Left colon (tissue), 2 donors: ENCODE results near the gene PABPC1L. TPM values are rescaled to one million over a fixed set of nuclear protein-coding genes. Genes with fewer than 3 reads are reported as not detected.
"Not testable (repeated sequence)": the region's sequence is repeated elsewhere in the genome, so short reads cannot be mapped to it uniquely, and the experiment has no call there.

Experiments
- ATAC-seq: fragments of 200-7000 bp; cut with Tn5 transposase; one replicate; pipeline ENCODE4 v1.9.1; 2020; ENCODE audit warnings: mild to moderate bottlenecking, moderate library complexity
- DNase-seq, 2 donors: peaks; one replicate each; pipeline ENCODE4 v3.0.0-alpha.2; 2020
- intact Hi-C, 2 donors: fragments of 100-400 bp; cut with DNase I in 1 of 2; cut with micrococcal nuclease in 1 of 2; formaldehyde crosslinking; loops; one replicate each; pipeline versions ENCODE4 v1.11.2 to v1.14.0; 2022; cut with DNase I, micrococcal nuclease
- long read RNA-seq: library from polyadenylated mRNA; unstranded; transcript quantifications from one replicate; pipeline ENCODE4 v2.0.0, GENCODE V29; 2021
- total RNA-seq, 2 donors: library from RNA; stranded (reverse); fragmentation: NEBNext Ultra II Directional; extraction: Animal tissue kit (Norgen Biotek cat#: 25700); gene quantifications; one replicate each; pipeline ENCODE4 v1.2.1, GENCODE V29; 2021
- donor health status: DM: no; HTN: no; CAD: no.
- donor health status: DM: yes; HTN: yes; CAD: no.

PABPC1L gene
- total RNA-seq, result 10 to 100 TPM; 13.2 to 19.8 TPM
- long read RNA-seq, partial matches to known transcripts, result 0 of 2 reads
- long read RNA-seq, other reads (novel, unspliced or antisense), result 1 of 2 reads

DNA sequence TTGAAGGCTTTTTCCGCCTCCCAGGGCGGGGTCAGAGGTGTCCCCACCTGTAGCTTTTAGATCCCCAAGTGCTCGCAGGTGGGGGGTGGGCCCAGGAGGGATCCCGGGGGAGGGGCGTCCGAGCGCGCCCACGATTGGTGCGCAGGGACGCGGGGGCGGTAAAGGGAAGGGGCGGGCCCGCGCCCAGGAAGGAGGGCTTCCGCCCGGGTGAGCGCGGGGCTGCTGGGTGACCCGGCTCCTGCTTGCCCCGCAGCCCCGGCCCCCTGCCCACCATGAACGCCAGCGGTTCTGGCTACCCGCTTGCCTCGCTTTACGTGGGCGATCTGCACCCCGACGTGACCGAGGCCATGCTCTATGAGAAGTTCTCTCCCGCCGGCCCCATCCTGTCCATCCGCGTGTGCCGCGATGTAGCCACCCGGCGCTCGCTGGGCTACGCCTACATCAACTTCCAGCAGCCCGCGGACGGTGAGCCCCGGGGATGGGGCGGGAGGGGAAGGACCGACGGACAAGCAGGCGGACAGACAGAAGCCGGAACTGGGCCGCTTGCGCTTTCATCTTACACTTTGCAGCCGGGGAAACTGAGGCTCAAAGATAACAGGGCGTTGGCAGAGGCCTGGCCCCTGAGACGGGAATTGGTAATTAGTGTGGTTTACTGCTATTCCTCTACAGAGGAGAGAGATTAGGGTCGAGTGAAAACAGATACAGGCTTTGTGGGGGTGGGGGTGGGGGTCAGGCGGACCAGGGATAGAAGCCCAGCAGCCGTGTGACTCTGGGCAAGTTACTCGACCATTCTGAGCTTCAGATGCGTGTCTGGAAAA is at the start of gene PABPC1L:
PABPC1L (plus strand) TSS at position 189 of the 818 bp plus-strand sequence; CDS start at position 273, 84 bp downstream.
- ATAC-seq, result peak; percentile 86
- intact Hi-C loops, result no loop called here
- DNase-seq, result peak; percentile 80 to 84

- DNase-seq (no peak), ATAC-seq (no peak)
- intact Hi-C loops, result loop anchor here in 1 of 2 donors (10.0 kb wide), 1 partner anchor 177 kb away; no protein-coding TSS in a partner anchor
These were observed 48.3 kb upstream of the PABPC1L start for GRCh38 chr20:44861531-44862006.

- ATAC-seq (no peak), DNase-seq (no peak)
- intact Hi-C loops, result loop anchor here in 1 of 2 donors (10.0 kb wide), 1 partner anchor 177 kb away; no protein-coding TSS in a partner anchor
These were observed 47.6 kb upstream of the PABPC1L start for GRCh38 chr20:44862286-44862685.

DNA sequence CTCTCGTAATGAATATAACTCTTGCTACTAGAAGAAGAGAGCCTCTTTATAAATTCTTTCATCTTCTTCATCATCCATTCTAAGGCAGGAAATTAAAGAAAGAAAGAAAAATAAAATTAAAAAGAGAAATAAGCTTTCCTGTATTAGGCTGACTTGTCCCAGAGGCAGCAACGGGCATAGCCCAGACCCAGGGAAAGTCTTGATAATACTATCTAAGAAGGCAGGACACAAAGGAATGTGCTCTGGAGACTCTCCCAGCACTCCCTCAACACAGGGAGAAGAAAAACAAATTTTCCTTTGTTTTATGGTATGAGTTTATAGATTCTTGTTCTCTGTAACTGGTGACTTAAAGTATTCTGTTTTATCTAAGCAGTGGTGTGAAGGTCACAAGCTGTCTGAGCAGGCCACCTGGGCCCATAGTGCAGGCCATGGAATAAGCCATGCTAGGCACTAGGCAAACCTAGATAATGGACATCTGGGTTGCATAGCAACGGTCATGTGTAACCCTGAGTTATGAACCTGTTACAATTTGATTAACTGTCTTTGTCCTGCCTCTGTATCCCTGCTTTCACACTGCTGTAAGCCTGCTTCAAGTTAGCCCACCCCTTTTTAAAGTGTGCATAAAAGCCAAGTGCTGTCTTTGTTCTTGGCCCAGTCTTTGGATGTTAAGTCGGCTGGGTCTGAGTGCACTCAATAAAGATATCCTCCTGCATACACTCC is 46.3 kb upstream of the PABPC1L start:
- not testable (repeated sequence) for DNase-seq
- intact Hi-C loops, result loop anchor here in 1 of 2 donors (10.0 kb wide), 1 partner anchor 179 kb away; no protein-coding TSS in a partner anchor
- ATAC-seq, result peak; percentile 29

DNA sequence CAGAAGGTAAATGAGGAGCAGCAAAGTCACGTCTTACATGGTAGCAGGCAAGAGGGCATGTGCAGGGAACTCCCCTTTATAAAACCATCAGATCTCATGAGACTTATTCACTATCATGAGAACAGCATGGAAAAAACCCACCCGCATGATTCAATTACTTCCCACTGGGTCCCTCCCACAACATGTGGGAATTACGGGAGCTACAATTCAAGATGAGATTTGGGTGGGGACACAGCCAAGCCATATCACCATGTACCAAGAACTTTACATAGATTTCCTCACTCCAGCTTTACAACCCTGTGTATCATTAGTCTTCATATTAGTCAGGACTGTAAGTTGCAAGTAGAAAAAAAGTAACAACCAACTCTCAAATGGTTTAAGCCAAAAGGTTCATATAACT is 45.4 kb upstream of the PABPC1L start:
- not testable (repeated sequence) for DNase-seq, ATAC-seq
- intact Hi-C loops, result loop anchor here in 1 of 2 donors (10.0 kb wide), 1 partner anchor 180 kb away; no protein-coding TSS in a partner anchor

DNA sequence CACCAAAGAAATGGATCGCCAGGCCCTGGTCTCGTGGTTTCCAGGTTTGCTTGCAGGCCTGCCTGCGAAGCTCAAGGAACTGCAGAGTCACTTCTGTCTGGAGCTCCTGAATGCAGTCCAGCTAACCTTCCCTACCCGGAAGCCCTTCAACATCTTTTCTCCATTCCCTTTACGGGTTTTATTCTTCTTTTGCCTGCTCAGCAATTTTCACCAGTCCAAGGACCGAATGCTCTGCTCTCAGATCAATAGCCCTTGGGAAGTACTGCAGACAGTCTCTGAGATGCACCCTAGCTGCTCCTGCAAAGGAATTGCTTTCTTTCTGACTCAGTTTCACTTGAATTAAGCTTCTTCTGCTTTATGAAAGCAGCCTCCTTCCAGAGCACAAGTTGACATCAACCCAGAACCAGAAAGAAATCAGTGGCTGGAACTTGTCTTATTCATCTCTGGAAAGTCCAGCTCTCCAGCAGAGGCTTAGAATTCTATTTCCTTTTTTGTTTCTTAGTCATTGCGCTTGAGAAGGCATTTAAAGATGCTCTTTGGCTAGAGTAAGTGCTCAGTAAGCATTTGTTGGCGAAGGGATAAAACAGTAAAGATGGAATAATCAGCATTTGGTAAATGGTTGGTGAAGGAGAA is 43.0 kb upstream of the PABPC1L start:
- ATAC-seq, result no peak
- intact Hi-C loops, result loop anchor here in 1 of 2 donors (5.0 to 10.0 kb wide), 2 partner anchors 120 to 182 kb away; partner anchors contain the start of gene KCNK15
- no peak for DNase-seq

GRCh38 chr20:44869471-44869870 is 40.4 kb upstream of the PABPC1L start:
- intact Hi-C loops, result loop anchor here in 1 of 2 donors (5.0 to 10.0 kb wide), 2 partner anchors 122 to 185 kb away; partner anchors contain the start of gene KCNK15
- no peak for ATAC-seq
- DNase-seq, result no peak

- DNase-seq, intact Hi-C loops, ATAC-seq: not testable (repeated sequence)
These were observed 27.5 kb upstream of the PABPC1L start for GRCh38 chr20:44882360-44882759.

DNA sequence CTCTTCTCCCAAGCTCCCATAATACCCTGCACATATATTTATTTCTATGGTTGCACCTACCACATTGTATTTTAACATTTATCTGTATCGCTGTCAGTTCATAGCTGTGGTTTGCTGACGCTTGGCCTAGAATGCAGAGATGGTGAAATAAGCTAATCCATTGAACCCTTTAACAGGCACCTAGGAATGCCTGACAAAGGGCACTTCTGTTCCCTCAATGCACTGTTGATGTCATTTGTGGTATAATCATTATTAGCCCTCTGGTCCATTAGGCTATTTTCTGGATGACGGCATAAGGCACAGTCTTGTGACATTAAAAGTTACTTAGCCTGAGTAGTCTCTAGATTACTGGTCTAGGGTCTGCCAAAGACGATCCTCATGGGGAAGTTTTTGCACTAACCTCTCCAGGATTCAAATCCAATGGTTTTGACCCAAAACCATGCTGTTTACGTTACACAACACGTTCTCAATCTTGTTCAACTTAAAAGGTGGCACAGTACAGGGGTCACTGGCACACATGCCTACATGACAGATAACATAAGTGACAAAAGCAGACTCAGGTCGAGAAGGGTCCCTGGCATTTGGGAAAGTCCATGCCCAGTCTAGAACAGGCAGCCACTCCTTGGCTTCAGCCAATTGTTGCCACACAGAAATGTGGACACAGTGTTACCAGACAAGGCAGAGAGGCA is 26.5 kb upstream of the PABPC1L start:
- ATAC-seq, result no peak
- intact Hi-C loops, result no loop called here
- DNase-seq, result no peak

DNA sequence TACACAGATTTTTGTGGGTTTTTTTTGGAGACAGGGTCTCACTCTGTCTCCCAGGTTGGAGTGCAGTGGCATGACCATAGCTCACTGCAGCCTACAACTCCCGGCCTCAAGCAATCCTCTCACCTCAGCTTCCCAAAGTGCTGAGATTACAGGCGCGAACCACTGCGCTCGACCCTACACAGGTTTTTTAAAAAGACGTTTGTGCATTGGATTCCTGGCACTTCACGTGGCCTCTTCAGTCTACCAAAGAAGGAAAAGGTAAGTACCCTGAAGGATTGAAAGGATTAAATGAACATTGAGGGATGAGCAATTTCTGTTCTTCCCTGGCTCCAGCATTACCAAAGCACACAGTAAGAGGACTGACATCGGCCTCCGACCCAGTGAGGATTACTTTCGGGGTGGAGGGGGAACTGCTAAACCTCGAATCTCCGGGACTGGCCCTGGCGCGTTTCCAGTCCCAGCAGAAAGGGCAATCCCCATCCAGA is 24.9 kb upstream of the PABPC1L start:
- intact Hi-C loops, result no loop called here
- ATAC-seq, result no peak

GRCh38 chr20:44885392-44886265 is 24.2 kb upstream of the PABPC1L start, which contains the start of gene YWHAB:
Gene YWHAB, plus strand, starts transcription at chr20:44885705. Its CDS starts 15,829 bp downstream, at chr20:44901534.
- peak; percentile 99 for DNase-seq
- ATAC-seq, result peak; percentile 94
- intact Hi-C loops, result no loop called here

More for the DNA sequence above, 24.9 kb upstream of the PABPC1L start:
- DNase-seq, result no peak

GRCh38 chr20:44886266-44886651 is 23.6 kb upstream of the PABPC1L start:
- ATAC-seq (no peak), DNase-seq (no peak)
- intact Hi-C loops, result no loop called here

DNA sequence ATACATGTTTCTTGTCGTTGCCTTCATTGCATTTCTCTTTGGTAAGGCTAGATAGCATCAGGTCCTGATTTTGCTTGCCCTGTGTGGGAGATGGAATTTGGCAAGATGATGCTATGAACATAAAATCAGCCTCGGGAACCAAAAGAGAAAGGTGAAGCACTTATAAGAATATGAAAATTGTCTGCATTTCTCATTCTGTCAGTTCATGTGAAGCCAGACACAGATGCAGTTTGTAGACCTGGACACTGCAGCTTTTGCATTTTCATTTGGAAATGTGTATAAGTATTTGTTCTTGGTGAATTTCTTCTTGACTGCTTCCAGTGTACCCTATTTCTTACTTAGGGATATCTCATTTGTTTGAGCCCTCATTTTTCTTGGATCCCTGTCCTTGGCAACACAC is 23.0 kb upstream of the PABPC1L start:
- DNase-seq (no peak), ATAC-seq (no peak)
- intact Hi-C loops, result no loop called here

DNA sequence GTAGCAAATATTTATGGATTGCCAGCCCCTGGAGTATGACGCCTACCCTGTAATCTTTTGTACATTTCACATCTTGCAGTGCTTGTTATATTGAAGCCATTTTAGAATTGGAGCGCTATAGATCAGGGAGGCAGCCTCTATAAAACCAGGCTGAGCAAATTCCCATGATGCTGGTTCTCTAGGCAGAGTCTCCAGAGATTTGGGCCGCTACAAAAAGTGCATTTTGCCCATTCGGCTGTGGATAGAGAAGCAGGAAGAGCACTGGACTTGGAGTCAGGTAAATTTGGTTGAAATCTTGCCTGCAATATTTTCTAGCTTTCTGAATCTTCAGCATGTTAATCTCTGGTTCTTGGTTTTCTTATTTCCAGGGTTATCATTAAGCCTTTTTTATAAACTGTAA is 22.4 kb upstream of the PABPC1L start:
- ATAC-seq (no peak), DNase-seq (no peak)
- intact Hi-C loops, result no loop called here

GRCh38 chr20:44888226-44889103 is 21.4 kb upstream of the PABPC1L start:
- DNase-seq (no peak), ATAC-seq (no peak)
- intact Hi-C loops, result no loop called here

- DNase-seq (no peak), ATAC-seq (peak; percentile 45)
- intact Hi-C loops, result no loop called here
These were observed 18.0 kb upstream of the PABPC1L start for GRCh38 chr20:44891826-44892225.
